T-helper 2 cell treated with Interferon-gamma antibody and Interleukin-4, amounts not matched to agents 5 μg/mL and 100 μg/mL, for 36 hours (primary cell): ENCODE data around the gene TNS2.

ENCODE experiments used
- DNase-seq: peaks from one replicate; pipeline ENCODE4 v3.0.0; 2021; ENCODE audit warnings: low spot score
- H3K27ac Mint-ChIP-seq: one replicate; pipeline ENCODE4 v1.8.0; 2021; ENCODE audit warnings: mild to moderate bottlenecking, mixed read lengths
- H3K27me3 Mint-ChIP-seq: one replicate; pipeline ENCODE4 v1.8.0; 2021; ENCODE audit warnings: low read depth, mixed read lengths
- H3K36me3 Mint-ChIP-seq: one replicate; pipeline ENCODE4 v1.8.0; 2021; ENCODE audit warnings: low read depth, mixed read lengths
- H3K4me1 Mint-ChIP-seq: one replicate; pipeline ENCODE4 v1.8.0; 2021; ENCODE audit warnings: low read depth, mixed read lengths
- H3K4me3 Mint-ChIP-seq: one replicate; pipeline ENCODE4 v1.8.0; 2022; ENCODE audit warnings: mild to moderate bottlenecking, moderate library complexity, mixed read lengths
- H3K9me3 Mint-ChIP-seq: one replicate; pipeline ENCODE4 v1.8.0; 2021; ENCODE audit warnings: mixed read lengths

Gene TNS2

GRCh38 chr12:53065975-53066931 lies 16.4 kb downstream of the TNS2 start:
- peaks cover 2% of the 10 kb centered on the region for H3K4me1 Mint-ChIP-seq
- no peak overlapping the region for H3K4me3 Mint-ChIP-seq
- DNase-seq: peak; percentile 39
- H3K36me3 Mint-ChIP-seq: peaks cover 22% of the 10 kb centered on the region
- no peak overlapping the region for H3K27ac Mint-ChIP-seq
- no peaks in the 10 kb centered on the region for H3K9me3 Mint-ChIP-seq
- H3K27me3 Mint-ChIP-seq: no peaks in the 10 kb centered on the region

DNA sequence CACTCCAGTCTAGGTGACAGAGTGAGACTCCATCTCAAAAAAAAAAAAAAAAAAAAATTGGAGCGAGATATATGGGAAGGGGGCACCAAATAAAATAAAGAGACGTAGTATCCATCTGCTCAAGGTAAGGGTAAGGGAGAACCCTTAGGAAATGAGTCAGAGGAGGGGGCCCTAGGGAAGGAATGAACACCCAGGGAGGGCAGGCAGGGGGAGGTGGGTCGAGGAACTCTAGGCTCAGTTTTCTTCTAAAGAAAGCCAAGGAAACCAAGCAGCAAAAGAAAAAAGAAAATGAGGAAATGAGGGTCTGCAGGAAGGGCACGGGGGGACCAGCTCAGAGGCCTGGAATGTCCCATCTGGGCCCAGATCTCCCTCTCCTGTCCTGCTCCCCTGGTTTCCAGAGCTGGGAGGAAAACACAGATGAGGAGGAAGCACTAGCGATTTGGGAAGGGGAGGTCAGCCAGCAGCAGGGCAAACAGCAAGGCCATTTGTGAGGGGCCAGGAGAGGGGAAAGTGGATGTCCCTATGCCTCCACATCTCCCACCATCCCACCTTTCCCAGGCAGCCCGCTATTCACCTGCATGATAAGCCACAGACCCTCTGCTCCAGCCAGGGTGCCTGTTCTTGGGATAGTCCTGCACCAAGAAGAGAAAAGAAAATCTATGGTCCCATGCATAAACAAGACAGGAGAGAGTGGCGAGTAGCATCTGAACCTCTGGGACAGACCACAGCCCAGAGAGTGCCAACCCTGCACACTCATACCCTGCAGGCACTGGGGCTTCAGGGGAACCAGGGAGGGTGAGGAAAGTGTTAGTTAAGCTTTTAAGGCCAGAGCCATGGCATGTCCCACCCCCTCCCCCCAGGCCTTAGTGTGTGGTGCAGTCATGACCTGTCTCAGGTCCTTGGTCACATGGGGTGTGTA lies 17.5 kb downstream of the TNS2 start:
- Mint-ChIP-seq H3K36me3 (peaks cover 25% of the 10 kb centered on the region), H3K27ac (no peak overlapping the region), H3K9me3 (no peaks in the 10 kb centered on the region)

GRCh38 chr12:53067993-53068770 lies 18.3 kb downstream of the TNS2 start:
- no peak for DNase-seq
- Mint-ChIP-seq H3K27ac (no peak overlapping the region), H3K27me3 (no peaks in the 10 kb centered on the region), H3K36me3 (peaks cover 30% of the 10 kb centered on the region), H3K4me3 (no peak overlapping the region), H3K9me3 (no peaks in the 10 kb centered on the region), H3K4me1 (peaks cover 2% of the 10 kb centered on the region)

More for the DNA sequence above, 17.5 kb downstream of the TNS2 start:
- Mint-ChIP-seq H3K4me1 (peaks cover 2% of the 10 kb centered on the region), H3K4me3 (no peak overlapping the region), H3K27me3 (no peaks in the 10 kb centered on the region)
- no peak for DNase-seq

DNA sequence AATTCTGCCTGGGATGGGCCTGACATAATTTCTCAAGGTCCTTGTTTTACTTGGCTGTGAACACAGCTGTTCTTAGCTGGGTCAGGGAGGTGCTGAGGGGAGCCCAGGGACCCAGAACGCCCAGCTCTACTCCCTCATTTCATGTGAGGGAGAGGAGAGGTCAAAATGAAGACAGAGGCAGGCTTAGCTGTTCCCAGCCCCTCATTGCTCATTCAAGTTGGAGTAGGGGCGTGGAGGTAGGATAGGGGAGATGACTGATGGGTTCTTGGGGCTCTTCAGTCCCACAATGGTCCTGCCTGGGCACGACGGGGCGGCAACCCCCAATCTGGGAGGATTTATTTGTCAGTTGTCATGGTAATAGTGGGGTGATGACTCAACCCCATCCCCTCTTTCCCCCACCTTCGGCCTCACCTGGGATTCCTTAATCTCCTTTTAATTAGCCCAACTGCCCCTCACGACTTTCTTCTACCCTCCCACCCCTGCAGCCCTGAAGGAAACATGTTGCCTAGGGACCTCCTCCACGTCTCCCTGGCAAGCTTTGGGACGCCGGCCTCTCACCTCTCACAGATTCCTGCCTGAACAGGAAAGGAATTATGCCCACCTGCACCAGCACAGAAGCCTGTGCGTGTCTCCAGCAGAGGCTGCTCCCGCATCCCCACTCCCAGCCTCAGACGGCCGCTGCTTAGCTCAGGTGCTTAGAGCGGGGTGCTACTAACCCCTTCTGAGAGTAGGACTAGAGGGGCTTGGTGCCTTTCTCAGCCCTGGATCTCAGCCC lies 19.1 kb downstream of the TNS2 start:
- no peak overlapping the region for H3K27ac Mint-ChIP-seq
- no peak overlapping the region for H3K4me3 Mint-ChIP-seq
- no peaks in the 10 kb centered on the region for H3K9me3 Mint-ChIP-seq
- H3K4me1 Mint-ChIP-seq: peaks cover 4% of the 10 kb centered on the region
- H3K27me3 Mint-ChIP-seq: no peaks in the 10 kb centered on the region
- peaks cover 32% of the 10 kb centered on the region for H3K36me3 Mint-ChIP-seq
- no peak for DNase-seq

GRCh38 chr12:53069621-53070410 lies 20.0 kb downstream of the TNS2 start:
- no peaks in the 10 kb centered on the region for H3K27me3 Mint-ChIP-seq
- H3K36me3 Mint-ChIP-seq: peaks cover 32% of the 10 kb centered on the region
- no peak overlapping the region for H3K4me3 Mint-ChIP-seq
- DNase-seq: no peak
- H3K27ac Mint-ChIP-seq: no peak overlapping the region
- no peaks in the 10 kb centered on the region for H3K9me3 Mint-ChIP-seq
- peaks cover 4% of the 10 kb centered on the region for H3K4me1 Mint-ChIP-seq

DNA sequence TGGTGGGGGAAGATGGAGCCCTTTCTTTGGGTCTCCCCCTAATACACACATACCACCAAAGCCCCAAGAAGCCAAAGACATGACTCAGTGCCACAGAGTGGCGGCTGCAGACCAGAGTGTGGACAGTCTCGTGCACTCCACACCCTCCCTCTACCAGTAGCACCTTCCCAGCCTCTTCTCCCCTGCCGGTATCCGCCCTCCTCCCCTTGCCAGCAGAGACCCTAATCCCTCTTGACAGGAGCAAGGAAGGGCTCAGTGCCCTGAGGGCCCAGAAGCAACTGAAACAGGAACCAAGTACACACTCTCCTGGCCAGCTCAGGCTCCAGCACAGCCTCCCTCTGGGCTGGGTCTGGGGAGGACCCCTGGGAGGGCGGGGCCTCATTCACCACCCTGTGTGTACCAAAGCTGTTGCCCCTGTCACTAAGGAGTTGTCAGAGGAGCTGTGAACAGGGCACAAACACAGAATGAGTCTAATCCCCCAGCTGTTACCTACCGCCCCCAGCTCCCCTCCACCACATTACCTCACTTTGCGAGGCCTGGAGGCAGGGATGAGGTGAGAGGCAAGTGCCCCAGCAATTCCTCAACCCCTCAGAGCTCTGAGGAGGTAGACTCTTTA lies 21.1 kb downstream of the TNS2 start:
- Mint-ChIP-seq H3K27me3 (no peaks in the 10 kb centered on the region), H3K9me3 (no peaks in the 10 kb centered on the region), H3K36me3 (peaks cover 35% of the 10 kb centered on the region), H3K4me1 (peaks cover 7% of the 10 kb centered on the region), H3K27ac (no peak overlapping the region), H3K4me3 (no peak overlapping the region)
- DNase-seq: no peak

GRCh38 chr12:53071591-53072551 lies 22.0 kb downstream of the TNS2 start:
- peaks cover 33% of the 10 kb centered on the region for H3K36me3 Mint-ChIP-seq
- no peaks in the 10 kb centered on the region for H3K27me3 Mint-ChIP-seq
- no peak for DNase-seq
- peaks cover 5% of the 10 kb centered on the region for H3K4me1 Mint-ChIP-seq
- H3K9me3 Mint-ChIP-seq: no peaks in the 10 kb centered on the region
- no peak overlapping the region for H3K4me3 Mint-ChIP-seq
- H3K27ac Mint-ChIP-seq: peak overlapping the region; percentile 37

- no peak overlapping the region for H3K27ac Mint-ChIP-seq
- H3K36me3 Mint-ChIP-seq: peaks cover 41% of the 10 kb centered on the region
- no peak for DNase-seq
- H3K9me3 Mint-ChIP-seq: no peaks in the 10 kb centered on the region
- H3K27me3 Mint-ChIP-seq: no peaks in the 10 kb centered on the region
- no peak overlapping the region for H3K4me3 Mint-ChIP-seq
- peaks cover 14% of the 10 kb centered on the region for H3K4me1 Mint-ChIP-seq
Measured at GRCh38 chr12:53073881-53074280, 24.0 kb downstream of the TNS2 start.

- no peak for DNase-seq
- no peaks in the 10 kb centered on the region for H3K9me3 Mint-ChIP-seq
- H3K4me3 Mint-ChIP-seq: no peak overlapping the region
- peaks cover 41% of the 10 kb centered on the region for H3K36me3 Mint-ChIP-seq
- no peaks in the 10 kb centered on the region for H3K27me3 Mint-ChIP-seq
- H3K4me1 Mint-ChIP-seq: peaks cover 14% of the 10 kb centered on the region
- no peak overlapping the region for H3K27ac Mint-ChIP-seq
Measured at GRCh38 chr12:53074283-53074998, 24.6 kb downstream of the TNS2 start.

GRCh38 chr12:53074999-53075370 lies 25.1 kb downstream of the TNS2 start:
- H3K27me3 Mint-ChIP-seq: no peaks in the 10 kb centered on the region
- H3K4me3 Mint-ChIP-seq: no peak overlapping the region
- DNase-seq: no peak
- no peak overlapping the region for H3K27ac Mint-ChIP-seq
- H3K9me3 Mint-ChIP-seq: no peaks in the 10 kb centered on the region
- H3K36me3 Mint-ChIP-seq: peaks cover 41% of the 10 kb centered on the region
- H3K4me1 Mint-ChIP-seq: peaks cover 18% of the 10 kb centered on the region

- H3K27me3 Mint-ChIP-seq: no peaks in the 10 kb centered on the region
- no peaks in the 10 kb centered on the region for H3K9me3 Mint-ChIP-seq
- DNase-seq: no peak
- peaks cover 22% of the 10 kb centered on the region for H3K4me1 Mint-ChIP-seq
- peaks cover 35% of the 10 kb centered on the region for H3K36me3 Mint-ChIP-seq
- no peak overlapping the region for H3K27ac Mint-ChIP-seq
- H3K4me3 Mint-ChIP-seq: no peak overlapping the region
Measured at GRCh38 chr12:53076461-53076860, 26.6 kb downstream of the TNS2 start.
